GM12873 (cell line): ENCODE measurements around the gene PCNT.

Experiments
- CTCF ChIP-seq: IDR thresholded peaks from 2 replicates; pipeline ENCODE4 v1.5.1; 2012; ENCODE audit warnings: low read depth, mild to moderate bottlenecking, moderate library complexity, low read length, control low read depth; ENCODE audit not compliant: insufficient read depth; ENCODE audit errors: missing control alignments

PCNT gene

GRCh38 chr21:46356005-46356338, 32.0 kb downstream of the PCNT start:
- TF ChIP-seq CTCF = no peak

- TF ChIP-seq CTCF = no peak
Measured at GRCh38 chr21:46356494-46357334, 32.8 kb downstream of the PCNT start.

GRCh38 chr21:46357335-46357604, 33.3 kb downstream of the PCNT start:
- no peak for TF ChIP-seq CTCF

GRCh38 chr21:46357684-46358425, 33.9 kb downstream of the PCNT start:
- no peak for TF ChIP-seq CTCF

GRCh38 chr21:46361176-46361575, 37.2 kb downstream of the PCNT start:
- no peak for TF ChIP-seq CTCF

GRCh38 chr21:46361935-46362334, 38.0 kb downstream of the PCNT start:
- no peak for TF ChIP-seq CTCF

GRCh38 chr21:46362946-46363345, 39.0 kb downstream of the PCNT start:
- TF ChIP-seq CTCF = no peak
